Kidney (tissue), 14 donors: ENCODE data around the gene SLC1A7. TPM values are rescaled to one million over a fixed set of nuclear protein-coding genes. Genes with fewer than 3 reads are reported as not detected.

ENCODE experiments used
- DNase-seq, 5 donors: peaks; one replicate each; pipeline ENCODE4 v3.0.0-alpha.2; 2013 to 2020
- FAIRE-seq: peaks from 2 replicates; lab custom pipeline; 2012; peaks lifted over from hg19 to GRCh38; lab: Jason Lieb, UNC
- H3K27ac ChIP-seq, 2 donors: one replicate each; pipeline ENCODE4 v1.7.0; 2013; ENCODE audit warnings: low read depth in 2 of 2, low read length in 2 of 2, inconsistent platforms in 1 of 2
- H3K27me3 ChIP-seq: one replicate; pipeline ENCODE4 v1.7.1; 2013; ENCODE audit warnings: low read length, inconsistent platforms; ENCODE audit not compliant: control insufficient read depth, insufficient read depth
- H3K36me3 ChIP-seq, 3 donors: one replicate each; pipeline versions ENCODE4 v1.7.0 to v1.7.1; 2013; ENCODE audit warnings: low read length in 3 of 3, control low read depth in 1 of 3, inconsistent platforms in 1 of 3; ENCODE audit not compliant: insufficient read depth in 3 of 3, control insufficient read depth in 2 of 3
- H3K4me1 ChIP-seq, 3 donors: one replicate each; pipeline versions ENCODE4 v1.7.0 to v1.7.1; 2013; ENCODE audit warnings: low read length in 3 of 3, inconsistent platforms in 1 of 3, low read depth in 1 of 3; ENCODE audit not compliant: control insufficient read depth in 2 of 3, insufficient read depth in 2 of 3
- H3K4me3 ChIP-seq, 3 donors: one replicate each; pipeline versions ENCODE4 v1.7.0 to v1.8.1; 2013; ENCODE audit warnings: low read length in 3 of 3, control low read depth in 1 of 3, inconsistent platforms in 1 of 3
- H3K9ac ChIP-seq, 3 donors: one replicate each; pipeline versions ENCODE4 v1.7.0 to v1.7.1; 2013; ENCODE audit warnings: low read length in 3 of 3, control low read depth in 1 of 3, inconsistent platforms in 1 of 3
- H3K9me3 ChIP-seq, 3 donors: one replicate each; pipeline versions ENCODE4 v1.7.0 to v1.7.1; 2013; ENCODE audit warnings: low read length in 3 of 3, control low read depth in 1 of 3, inconsistent platforms in 1 of 3; ENCODE audit not compliant: control insufficient read depth in 2 of 3, insufficient read depth in 1 of 3
- CTCF ChIP-seq: IDR thresholded peaks from 3 replicates; pipeline ENCODE4 v1.5.1; 2012; ENCODE audit warnings: mild to moderate bottlenecking, moderate library complexity, borderline replicate concordance; ENCODE audit not compliant: insufficient read depth; ENCODE audit errors: extremely low read depth
- intact Hi-C: fragments of 100-400 bp; cut with DNase I; formaldehyde crosslinking; loops from one replicate; pipeline ENCODE4 v1.11.1; 2022
- polyA plus RNA-seq: library from polyadenylated mRNA; stranded (reverse); fragments of 350-450 nt; fragmentation: Illumina TruSeq; extraction: RNeasy Lipid Tissue Mini Kit (QIAGEN cat#74804); gene quantifications from one replicate; pipeline ENCODE4 v1.2.3, GENCODE V29; 2014; ENCODE audit warnings: low read depth, low replicate concordance; ENCODE audit not compliant: insufficient read depth
- total RNA-seq: library from RNA; stranded (reverse); fragmentation: NEBNext Ultra II Directional; extraction: Animal tissue kit (Norgen Biotek cat#: 25700); gene quantifications from one replicate; pipeline ENCODE4 v1.2.1, GENCODE V29; 2021
- donor health status: control.
- donor health status: control.
- donor health status: control.
- donor health status: control.
- donor health status: control.
- donor health status: DM: yes; HTN: yes; CAD: no.
- donor health status: Normal renal cell carcinoma (clear cell type).

Gene SLC1A7
- total and polyA plus RNA-seq, 2 donors from 2014 or later: 1.0 TPM; not detected in 1

GRCh38 chr1:53166366-53166765 lies 23.9 kb upstream of the SLC1A7 start:
- Histone ChIP-seq H3K9ac (no peak overlapping the region), H3K27ac (no peak overlapping the region), H3K4me1 (no peaks in the 10 kb centered on the region), H3K4me3 (no peak overlapping the region), H3K36me3 (no peaks in the 10 kb centered on the region), H3K27me3 (no peaks in the 10 kb centered on the region), H3K9me3 (no peaks in the 10 kb centered on the region)
- DNase-seq (no peak), FAIRE-seq (no peak)
- intact Hi-C loops: no loop called here
- no peak for TF ChIP-seq CTCF

- DNase-seq (no peak), FAIRE-seq (no peak)
- Histone ChIP-seq H3K36me3 (no peaks in the 10 kb centered on the region), H3K27ac (no peak overlapping the region), H3K4me1 (no peaks in the 10 kb centered on the region), H3K9me3 (no peaks in the 10 kb centered on the region), H3K4me3 (no peak overlapping the region), H3K27me3 (no peaks in the 10 kb centered on the region), H3K9ac (no peak overlapping the region)
- no peak for TF ChIP-seq CTCF
- intact Hi-C loops: no loop called here
Observed at GRCh38 chr1:53165408-53165961, 23.0 kb upstream of the SLC1A7 start.

GRCh38 chr1:53163291-53163768 lies 20.9 kb upstream of the SLC1A7 start:
- FAIRE-seq (no peak), DNase-seq (no peak)
- intact Hi-C loops: no loop called here
- Histone ChIP-seq H3K27me3 (no peaks in the 10 kb centered on the region), H3K9me3 (no peaks in the 10 kb centered on the region), H3K36me3 (no peaks in the 10 kb centered on the region), H3K4me1 (no peaks in the 10 kb centered on the region), H3K4me3 (no peak overlapping the region), H3K9ac (no peak overlapping the region), H3K27ac (no peak overlapping the region)
- TF ChIP-seq CTCF: no peak

- Histone ChIP-seq H3K27me3 (no peaks in the 10 kb centered on the region), H3K9me3 (no peaks in the 10 kb centered on the region), H3K36me3 (no peaks in the 10 kb centered on the region), H3K27ac (no peak overlapping the region), H3K9ac (no peak overlapping the region), H3K4me1 (no peaks in the 10 kb centered on the region), H3K4me3 (no peak overlapping the region)
- FAIRE-seq: no peak
- TF ChIP-seq CTCF: no peak
- DNase-seq: no peak
- intact Hi-C loops: no loop called here
Observed at GRCh38 chr1:53162621-53163020, 20.2 kb upstream of the SLC1A7 start.
